HUES64 (cell line): Measurements from ENCODE around the gene MYO1D.

Source experiments
- H3K27ac ChIP-seq: 2 replicates; pipeline ENCODE4 v1.7.0; 2013; ENCODE audit warnings: low read depth, low read length, inconsistent platforms
- H3K27me3 ChIP-seq: 2 replicates; pipeline ENCODE4 v1.6.1; 2013; ENCODE audit warnings: mild to moderate bottlenecking, low read length; ENCODE audit not compliant: insufficient read depth
- H3K36me3 ChIP-seq: 2 replicates; pipeline ENCODE4 v1.6.1; 2013; ENCODE audit warnings: mild to moderate bottlenecking, low read length; ENCODE audit not compliant: insufficient read depth
- H3K4me1 ChIP-seq: 2 replicates; pipeline ENCODE4 v1.6.1; 2013; ENCODE audit warnings: mild to moderate bottlenecking, low read length, moderate library complexity; ENCODE audit not compliant: insufficient read depth
- H3K4me3 ChIP-seq: 2 replicates; pipeline ENCODE4 v1.5.1; 2013; ENCODE audit warnings: mild to moderate bottlenecking, low read length, moderate library complexity
- H3K9ac ChIP-seq: 2 replicates; pipeline ENCODE4 v1.6.1; 2013; ENCODE audit warnings: mild to moderate bottlenecking, low read depth, low read length
- H3K9me3 ChIP-seq: 2 replicates; pipeline ENCODE4 v1.6.1; 2013; ENCODE audit warnings: low read depth, low read length; ENCODE audit not compliant: insufficient read depth
- WGBS: fragments of 150-250, 120-280 bp; methylation state at CpG from one replicate; pipeline ENCODE4 v1.1.7; 2013; ENCODE audit warnings: missing lambda C conversion rate; 5-methylcytosine and 5-hydroxymethylcytosine counted together

The MYO1D gene

DNA sequence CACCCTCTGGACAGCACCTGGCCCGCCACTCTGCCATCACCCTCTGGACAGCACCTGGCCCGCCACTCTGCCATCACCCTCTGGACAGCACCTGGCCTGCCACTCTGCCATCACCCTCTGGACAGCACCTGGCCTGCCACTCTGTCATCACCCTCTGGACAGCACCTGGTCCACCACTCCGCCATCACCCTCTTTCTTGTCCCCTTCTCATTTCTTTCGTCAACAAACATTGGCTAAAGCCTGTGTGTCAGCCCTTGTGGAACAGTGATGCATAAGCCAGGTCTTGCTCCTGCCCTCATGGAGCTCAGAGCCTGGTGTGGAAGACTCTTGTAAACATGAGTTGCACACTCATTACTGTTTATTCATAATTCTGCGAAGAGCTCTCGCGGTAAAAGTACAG is 358.9 kb downstream of the MYO1D start:
- H3K36me3 ChIP-seq, result no peaks in the 10 kb centered on the region
- H3K4me3 ChIP-seq, result no peak overlapping the region
- peaks cover 5% of the 10 kb centered on the region; the same call in 1 of the 2 replicates for H3K27me3 ChIP-seq
- peaks cover 63% of the 10 kb centered on the region for H3K4me1 ChIP-seq
- H3K27ac ChIP-seq, result no peak overlapping the region
- 92% methylated on average over 7 of the region's 7 CpGs for WGBS
- no peak overlapping the region for H3K9ac ChIP-seq
- H3K9me3 ChIP-seq, result no peaks in the 10 kb centered on the region

DNA sequence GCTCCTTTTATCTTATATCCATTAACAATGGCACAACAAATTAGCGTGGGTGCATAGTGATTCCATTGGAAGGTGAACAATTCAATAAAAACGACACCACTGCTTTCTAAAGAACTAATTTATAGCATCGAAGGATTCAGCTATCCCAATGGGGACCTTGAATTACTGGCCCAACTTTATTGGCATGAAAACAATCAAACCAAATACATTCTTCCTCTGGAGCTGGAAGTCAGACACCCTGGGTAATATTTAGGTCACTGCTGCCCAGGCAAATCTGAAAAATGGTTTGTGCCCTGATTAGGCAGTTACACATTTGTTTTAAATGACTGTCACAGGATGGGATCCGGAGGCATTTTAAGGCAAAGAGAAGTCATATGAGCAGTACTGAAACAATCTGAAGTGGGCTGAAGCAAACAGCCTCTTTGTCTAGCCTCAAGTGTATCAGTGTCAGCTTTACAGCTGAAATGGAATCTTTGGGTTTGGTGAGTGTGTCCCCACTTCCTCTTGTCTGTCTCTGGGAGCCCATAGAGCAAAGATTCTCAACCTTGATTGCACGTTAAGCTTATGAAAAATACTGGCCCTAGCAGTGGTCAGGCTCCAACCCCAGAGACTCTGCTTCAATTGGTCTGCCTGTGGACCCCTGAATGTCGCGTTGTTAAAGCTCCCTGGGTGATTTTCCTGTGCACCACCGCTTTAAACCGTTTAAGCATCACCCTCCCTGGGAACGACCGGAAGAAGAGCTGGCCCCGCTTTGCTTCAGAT is 359.8 kb downstream of the MYO1D start:
- peak overlapping the region; percentile 34; the same call in 1 of the 2 replicates for H3K27ac ChIP-seq
- peaks cover 63% of the 10 kb centered on the region for H3K4me1 ChIP-seq
- no peaks in the 10 kb centered on the region for H3K36me3 ChIP-seq
- H3K9ac ChIP-seq, result no peak overlapping the region
- 70% methylated on average over 12 of the region's 12 CpGs for WGBS
- no peaks in the 10 kb centered on the region for H3K9me3 ChIP-seq
- peaks cover 5% of the 10 kb centered on the region; the same call in 1 of the 2 replicates for H3K27me3 ChIP-seq
- H3K4me3 ChIP-seq, result no peak overlapping the region

GRCh38 chr17:32516450-32516849 is 360.5 kb downstream of the MYO1D start:
- H3K9me3 ChIP-seq, result no peaks in the 10 kb centered on the region
- 6% methylated on average over 2 of the region's 2 CpGs for WGBS
- peaks cover 63% of the 10 kb centered on the region for H3K4me1 ChIP-seq
- peak overlapping the region; percentile 34; the same call in 1 of the 2 replicates for H3K27ac ChIP-seq
- H3K27me3 ChIP-seq, result peaks cover 5% of the 10 kb centered on the region; the same call in 1 of the 2 replicates
- H3K4me3 ChIP-seq, result no peak overlapping the region
- H3K36me3 ChIP-seq, result no peaks in the 10 kb centered on the region
- no peak overlapping the region for H3K9ac ChIP-seq

- H3K27me3 ChIP-seq, result peaks cover 5% of the 10 kb centered on the region; the same call in 1 of the 2 replicates
- peak overlapping the region; percentile 8; the same call in 1 of the 2 replicates for H3K27ac ChIP-seq
- peaks cover 58% of the 10 kb centered on the region for H3K4me1 ChIP-seq
- no peak overlapping the region for H3K4me3 ChIP-seq
- H3K9me3 ChIP-seq, result no peaks in the 10 kb centered on the region
- WGBS, result 93% methylated on average over 4 of the region's 4 CpGs
- H3K9ac ChIP-seq, result no peak overlapping the region
- H3K36me3 ChIP-seq, result no peaks in the 10 kb centered on the region
Measured at GRCh38 chr17:32515677-32516383, 361.1 kb downstream of the MYO1D start.

GRCh38 chr17:32514606-32515005 is 362.3 kb downstream of the MYO1D start:
- Histone ChIP-seq H3K9me3 (no peaks in the 10 kb centered on the region), H3K9ac (no peak overlapping the region), H3K4me1 (peaks cover 45% of the 10 kb centered on the region), H3K27ac (no peak overlapping the region), H3K36me3 (no peaks in the 10 kb centered on the region), H3K4me3 (no peak overlapping the region), H3K27me3 (peaks cover 5% of the 10 kb centered on the region; the same call in 1 of the 2 replicates)
- WGBS, result 88% methylated on average over 4 of the region's 4 CpGs

DNA sequence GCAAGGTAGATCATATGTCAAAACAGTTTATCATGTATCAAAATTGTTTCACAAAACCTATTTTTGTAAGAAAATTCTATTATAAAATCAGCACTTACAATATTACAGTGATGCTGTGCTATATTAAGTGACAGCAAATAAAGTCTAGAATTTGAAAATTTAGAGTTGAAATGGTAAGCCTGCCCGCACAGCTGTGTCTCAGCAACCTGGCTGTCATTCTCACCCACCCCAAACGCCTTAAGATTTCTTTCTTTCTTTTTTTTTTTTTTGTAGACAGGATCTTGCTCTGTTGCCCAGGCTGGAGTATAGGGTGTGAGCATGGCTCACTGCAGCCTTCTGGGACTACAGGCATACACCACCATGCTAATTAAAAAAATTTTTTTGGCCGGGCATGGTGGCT is 363.3 kb downstream of the MYO1D start:
- H3K9ac ChIP-seq, result no peak overlapping the region
- 92% methylated on average over 3 of the region's 3 CpGs for WGBS

DNA sequence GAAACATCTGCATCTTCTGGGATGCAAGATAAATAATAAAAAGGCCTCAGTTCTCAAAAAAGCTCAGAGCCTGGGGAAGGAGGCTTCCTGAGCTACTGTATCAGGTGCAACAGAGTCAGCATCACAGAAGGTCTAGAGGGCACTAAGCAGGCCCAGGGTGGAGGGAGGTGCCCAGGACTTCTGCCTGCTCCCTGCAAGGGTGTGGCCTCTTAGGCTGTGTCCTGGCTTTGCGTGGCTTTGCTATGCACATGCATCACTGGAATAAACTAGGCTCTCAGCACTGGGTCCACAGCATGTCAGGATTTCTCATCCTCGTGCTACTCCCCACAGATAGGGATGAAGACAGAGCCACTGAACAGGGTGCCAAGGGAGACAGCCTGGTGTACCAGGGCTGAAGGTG is 364.6 kb downstream of the MYO1D start:
- Histone ChIP-seq H3K4me3 (no peak overlapping the region), H3K9ac (no peak overlapping the region), H3K4me1 (peaks cover 30% of the 10 kb centered on the region), H3K36me3 (no peaks in the 10 kb centered on the region), H3K27me3 (no peaks in the 10 kb centered on the region), H3K27ac (no peak overlapping the region), H3K9me3 (no peaks in the 10 kb centered on the region)
- 92% methylated on average over 2 of the region's 2 CpGs for WGBS

More for the DNA sequence above, 363.3 kb downstream of the MYO1D start:
- H3K4me1 ChIP-seq, result peaks cover 41% of the 10 kb centered on the region
- no peak overlapping the region for H3K4me3 ChIP-seq
- no peaks in the 10 kb centered on the region for H3K36me3 ChIP-seq
- H3K9me3 ChIP-seq, result no peaks in the 10 kb centered on the region
- H3K27ac ChIP-seq, result no peak overlapping the region
- H3K27me3 ChIP-seq, result peaks cover 5% of the 10 kb centered on the region; the same call in 1 of the 2 replicates

DNA sequence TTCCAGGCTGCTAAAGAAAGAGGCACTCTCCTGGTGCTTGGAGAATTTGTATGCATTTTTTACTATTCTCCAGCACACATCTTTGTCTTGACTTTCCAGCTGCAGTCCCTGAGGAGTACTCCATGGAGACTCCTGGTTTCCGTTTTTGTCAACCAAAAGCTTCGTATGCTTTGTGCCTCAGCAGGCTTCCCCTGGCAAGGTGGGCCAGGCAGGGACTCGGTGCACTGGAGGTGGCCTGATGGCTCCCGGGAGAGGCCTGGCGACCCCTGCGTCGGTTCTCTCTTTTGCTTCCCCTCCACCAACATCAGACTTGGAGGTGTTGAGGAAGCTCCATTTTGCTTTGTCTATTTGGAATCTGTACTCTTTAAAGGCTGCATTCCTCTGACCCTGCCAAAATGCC is 366.5 kb downstream of the MYO1D start:
- Histone ChIP-seq H3K27ac (no peak overlapping the region), H3K9ac (no peak overlapping the region), H3K4me1 (peaks cover 11% of the 10 kb centered on the region), H3K27me3 (no peaks in the 10 kb centered on the region), H3K4me3 (no peak overlapping the region), H3K36me3 (no peaks in the 10 kb centered on the region), H3K9me3 (no peaks in the 10 kb centered on the region)
- 77% methylated on average over 7 of the region's 7 CpGs for WGBS

- H3K4me1 ChIP-seq, result peaks cover 7% of the 10 kb centered on the region; the same call in 1 of the 2 replicates
- H3K9ac ChIP-seq, result no peak overlapping the region
- 92% methylated on average over 5 of the region's 5 CpGs for WGBS
- no peak overlapping the region for H3K27ac ChIP-seq
- H3K4me3 ChIP-seq, result no peak overlapping the region
- H3K27me3 ChIP-seq, result no peaks in the 10 kb centered on the region
- no peaks in the 10 kb centered on the region for H3K36me3 ChIP-seq
- no peaks in the 10 kb centered on the region for H3K9me3 ChIP-seq
Measured at GRCh38 chr17:32508926-32509325, 368.0 kb downstream of the MYO1D start.

DNA sequence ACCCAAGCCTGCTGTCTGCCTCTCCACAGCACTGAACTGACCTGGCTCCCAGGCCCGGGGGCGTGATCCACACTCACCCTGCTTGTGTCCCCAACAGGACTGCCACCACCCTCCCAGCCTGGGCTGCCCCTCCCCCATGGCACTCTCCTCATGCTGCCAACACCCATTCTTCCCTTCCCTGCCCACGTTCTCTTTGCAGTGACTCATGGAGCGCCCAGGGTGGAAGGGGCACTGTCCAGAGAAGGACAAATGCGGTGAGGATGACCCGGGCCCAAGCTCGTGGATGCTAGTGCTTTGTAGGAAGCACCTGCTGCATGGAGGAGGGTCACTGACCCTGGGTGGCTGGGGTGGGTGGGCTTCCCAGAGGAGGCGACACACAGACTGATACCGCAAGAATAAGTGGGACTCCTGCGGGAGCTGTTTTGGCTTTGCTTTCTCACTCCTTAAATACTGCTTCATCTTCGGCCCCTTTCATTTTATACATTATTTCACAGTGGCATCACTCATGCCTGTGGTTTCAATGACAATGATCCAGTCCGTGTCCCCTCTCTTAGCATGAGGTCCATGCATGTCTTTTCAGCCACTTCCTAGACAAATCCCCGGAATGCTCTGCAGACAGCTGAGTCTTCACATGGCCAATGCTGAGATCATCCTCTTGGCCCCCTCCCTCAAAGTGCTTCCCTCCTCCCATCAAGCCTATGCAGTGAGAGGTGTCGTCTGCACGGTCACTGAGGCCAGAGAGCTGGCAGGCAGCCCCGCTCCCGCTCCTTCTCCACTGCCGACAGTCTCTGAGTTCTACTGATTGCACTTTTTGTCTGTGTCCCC is 372.5 kb downstream of the MYO1D start:
- Histone ChIP-seq H3K36me3 (no peaks in the 10 kb centered on the region), H3K27me3 (no peaks in the 10 kb centered on the region), H3K9ac (no peak overlapping the region), H3K27ac (no peak overlapping the region), H3K4me3 (no peak overlapping the region), H3K4me1 (peaks cover 7% of the 10 kb centered on the region; the same call in 1 of the 2 replicates), H3K9me3 (no peaks in the 10 kb centered on the region)
- 82% methylated on average over 18 of the region's 18 CpGs for WGBS
